ENCODE results near the gene CDIP1.

Gene CDIP1

DNA sequence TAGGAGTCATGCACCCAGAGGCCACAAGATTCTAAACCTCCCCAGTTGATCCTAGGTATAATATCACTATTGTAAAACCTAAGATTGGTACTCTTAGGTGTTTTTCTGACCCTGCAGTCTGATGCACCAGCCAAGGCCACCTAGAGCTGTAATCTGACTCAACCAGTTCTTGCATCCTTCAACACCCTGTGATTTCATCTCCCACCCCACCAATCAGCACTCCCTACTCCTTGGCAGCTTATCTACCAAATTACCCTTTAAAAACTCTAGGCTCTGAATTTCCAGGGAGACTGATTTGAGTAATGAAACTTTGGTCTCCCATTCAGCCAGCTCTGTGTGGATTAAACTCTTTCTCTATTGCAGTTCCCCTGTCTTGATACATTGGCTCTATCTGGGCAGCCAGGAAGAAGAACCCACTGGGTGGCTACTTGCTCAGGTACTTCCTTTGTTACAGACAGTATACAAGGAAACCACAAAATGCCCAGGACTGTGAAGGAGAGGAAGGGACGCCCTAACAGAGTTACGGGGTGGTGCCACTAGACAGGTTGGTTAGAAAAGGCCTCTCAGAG lies 1.2 kb upstream of the CDIP1 start:
- no peak for DNase-seq

DNA sequence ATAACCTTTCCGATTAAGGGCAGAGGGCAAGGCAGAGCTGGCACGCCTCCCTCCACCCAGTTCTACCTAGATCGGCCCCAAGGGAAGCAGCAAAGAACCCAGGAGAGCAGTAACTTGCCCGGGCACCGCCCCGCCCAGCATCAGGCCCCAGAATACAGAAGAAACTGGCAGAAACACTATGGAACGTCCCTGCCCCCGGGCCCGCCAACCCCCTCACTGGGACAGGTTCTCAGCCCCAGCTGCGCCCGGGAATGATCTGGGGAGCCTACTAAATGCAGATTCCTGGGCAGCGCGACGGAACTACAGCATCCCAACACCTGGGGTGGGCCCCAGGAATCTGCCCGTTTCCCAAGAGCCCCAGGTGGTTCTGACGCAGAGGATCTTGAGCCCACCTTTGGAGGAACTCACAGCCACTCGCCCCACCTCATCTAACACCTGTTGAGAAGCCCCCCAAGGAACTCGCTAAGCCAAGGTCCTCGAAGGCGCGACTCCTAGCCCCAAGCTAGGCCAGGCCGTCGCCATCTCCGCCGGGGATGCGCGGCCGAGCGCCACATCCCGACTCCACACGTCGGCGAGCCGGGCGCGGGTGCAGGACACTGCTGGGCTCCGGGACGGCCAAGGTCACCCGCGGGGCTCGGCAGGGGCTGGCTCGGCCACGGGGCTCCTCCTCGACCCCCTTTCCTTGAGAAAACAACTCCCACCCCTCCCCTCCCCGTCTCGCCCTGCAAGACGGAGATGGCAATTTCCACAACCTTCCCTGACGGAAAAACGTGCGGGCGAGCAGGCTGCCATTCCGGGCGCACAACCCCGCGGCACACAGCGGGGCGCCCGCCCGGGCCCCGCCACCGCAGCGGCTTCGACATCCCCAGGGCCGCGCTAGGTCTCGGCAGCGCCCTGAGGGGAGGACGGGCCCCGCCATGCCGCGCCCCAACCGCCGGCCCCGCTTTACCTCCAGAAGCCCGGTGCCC lies 913 bp downstream of the CDIP1 start:
- peak in 21 of 58 donors; percentile 25 to 75 (median 40) for DNase-seq

DNA sequence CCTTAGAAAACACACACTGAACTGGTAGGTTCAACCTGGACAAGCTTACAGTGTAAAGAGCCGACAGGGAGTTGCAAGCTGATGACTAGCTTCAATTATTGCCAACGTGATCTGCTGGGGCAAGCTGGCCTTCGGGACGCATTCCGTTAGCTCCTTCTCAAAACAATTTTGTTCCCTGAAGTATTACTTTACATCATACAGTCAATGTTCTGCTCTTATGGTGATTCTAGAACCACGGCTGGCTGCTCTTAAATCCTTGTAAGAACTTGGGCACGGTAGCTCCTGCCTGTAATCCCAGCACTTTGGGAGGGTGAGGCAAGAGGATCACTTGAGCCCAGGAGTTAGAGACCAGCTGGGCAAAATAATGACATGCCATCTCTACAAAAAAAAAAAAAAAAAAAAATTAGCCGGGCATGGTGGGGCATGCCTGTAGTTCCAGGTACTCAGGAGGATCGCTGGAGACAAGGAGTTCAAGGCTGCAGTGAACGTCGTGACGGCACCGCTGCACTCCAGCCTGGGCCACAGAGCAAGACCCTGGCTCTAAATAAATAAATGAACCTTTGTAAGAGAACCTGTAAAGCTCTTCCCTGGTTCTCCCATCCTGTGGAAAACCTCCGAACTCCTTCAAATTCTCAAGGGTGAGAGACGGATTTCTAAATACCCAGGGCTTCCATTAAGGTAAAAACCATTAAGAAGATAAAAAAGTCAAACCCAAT lies 2.0 kb downstream of the CDIP1 start:
- no peak for DNase-seq

DNA sequence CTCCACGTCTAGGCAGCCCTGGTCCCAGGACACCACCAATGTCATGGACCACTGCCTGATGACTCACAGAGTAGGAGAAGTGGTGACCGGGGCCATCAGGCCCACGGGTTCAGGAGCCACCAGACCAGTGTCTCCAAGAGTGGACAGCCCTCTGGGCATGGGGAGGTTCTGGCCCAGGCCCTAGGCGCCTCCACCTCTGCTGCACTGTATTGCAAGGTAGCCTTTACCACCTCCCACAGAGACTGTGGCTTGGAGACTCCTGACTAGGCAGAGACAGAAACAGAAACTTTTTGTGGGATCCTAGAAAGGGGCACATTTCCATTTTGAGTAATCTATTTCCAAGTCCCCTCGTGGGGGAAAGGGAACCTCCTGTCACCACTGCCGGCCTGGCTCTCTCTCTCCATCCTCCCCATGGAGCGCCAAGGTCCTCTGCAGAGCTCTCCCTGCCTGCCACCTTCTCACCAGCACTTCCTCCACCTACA lies 2.9 kb downstream of the CDIP1 start:
- no peak for DNase-seq

DNA sequence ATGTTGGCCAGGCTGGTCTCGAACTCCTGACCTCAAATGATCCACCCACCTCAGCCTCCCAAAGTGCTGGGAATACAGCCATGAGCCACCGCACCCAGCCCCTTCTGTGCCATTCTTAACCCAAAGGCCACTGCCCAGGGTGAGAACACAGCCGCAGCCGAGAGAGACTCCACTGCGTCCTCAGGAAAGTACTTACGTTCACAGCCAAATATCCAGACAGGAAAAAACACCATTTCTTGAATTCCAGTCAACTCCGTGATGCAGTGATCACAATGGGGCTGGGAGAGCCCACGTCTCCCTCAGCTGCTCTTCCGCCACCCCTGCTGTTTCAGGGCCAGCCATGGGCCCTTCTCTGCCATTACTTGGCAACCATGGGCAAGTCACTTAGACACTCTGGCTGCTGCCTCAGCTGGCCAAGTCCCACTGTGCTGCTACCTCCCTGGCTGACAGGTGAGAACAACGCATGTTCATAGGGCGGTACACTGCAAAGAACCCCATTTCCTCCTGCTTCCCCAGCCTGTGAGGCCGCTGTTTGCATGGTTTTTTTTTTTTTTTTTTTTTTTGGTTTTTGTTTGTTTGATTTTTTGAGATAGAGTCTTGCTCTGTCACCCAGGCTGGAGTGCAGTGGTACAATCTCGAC lies 4.3 kb downstream of the CDIP1 start:
- DNase-seq, result no peak

DNA sequence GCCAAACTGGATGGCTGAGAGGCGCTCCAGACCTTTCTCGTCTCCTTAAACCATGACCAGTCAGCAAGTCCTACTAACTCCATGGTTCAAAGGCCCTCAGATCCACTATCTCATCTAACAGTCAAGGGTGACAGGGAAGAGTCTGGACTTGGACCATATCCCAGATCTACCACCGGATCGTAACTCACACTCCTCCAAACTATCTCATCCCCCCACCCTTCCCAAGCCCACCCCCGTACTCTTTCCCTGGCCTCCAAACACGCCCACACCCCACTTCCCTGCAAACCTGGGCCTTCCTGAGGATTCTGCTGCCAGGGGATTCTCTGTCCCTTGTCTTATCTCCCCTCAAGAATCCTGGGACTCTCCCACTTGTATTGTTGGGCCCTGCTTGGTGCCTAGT lies 5.1 kb downstream of the CDIP1 start:
- DNase-seq, result no peak

DNA sequence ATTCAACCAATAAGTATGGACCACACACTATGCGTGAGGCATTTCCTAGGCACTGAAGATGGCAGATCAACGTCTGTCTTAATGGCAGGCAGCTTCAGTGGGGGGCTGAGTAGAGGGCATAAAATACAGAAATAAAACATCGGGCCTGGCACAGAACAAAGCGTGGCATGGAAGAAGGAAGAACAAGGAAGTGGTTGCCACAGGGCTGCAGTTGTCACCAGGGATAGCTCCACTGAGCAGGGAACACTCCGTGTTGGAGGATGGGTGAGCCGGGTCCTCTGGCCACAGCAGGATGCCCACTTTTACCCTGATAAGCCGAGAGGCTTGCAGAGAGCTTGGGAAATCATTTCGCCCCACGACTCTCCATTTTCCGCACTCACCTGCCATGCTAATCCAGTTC lies 6.3 kb downstream of the CDIP1 start:
- no peak for DNase-seq

DNA sequence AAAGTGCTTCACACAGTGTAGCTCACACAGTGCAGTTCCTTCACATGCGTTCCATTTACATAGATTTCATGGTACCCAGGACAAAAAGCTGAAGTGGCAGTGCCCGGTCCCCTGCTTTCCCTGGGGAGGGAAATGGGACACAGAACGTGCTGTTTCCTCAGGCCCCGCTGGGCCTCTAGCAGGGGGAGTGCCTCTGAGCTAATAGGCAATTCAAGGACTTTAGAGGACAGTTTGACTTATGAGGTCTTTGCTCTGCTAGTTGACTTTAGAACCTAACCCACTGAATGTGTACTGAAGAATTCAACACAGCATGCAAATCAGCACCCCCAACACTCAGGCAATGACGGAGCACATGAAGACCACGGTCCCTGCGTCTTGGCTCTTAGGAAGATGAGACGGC lies 6.8 kb downstream of the CDIP1 start:
- DNase-seq, result no peak

DNA sequence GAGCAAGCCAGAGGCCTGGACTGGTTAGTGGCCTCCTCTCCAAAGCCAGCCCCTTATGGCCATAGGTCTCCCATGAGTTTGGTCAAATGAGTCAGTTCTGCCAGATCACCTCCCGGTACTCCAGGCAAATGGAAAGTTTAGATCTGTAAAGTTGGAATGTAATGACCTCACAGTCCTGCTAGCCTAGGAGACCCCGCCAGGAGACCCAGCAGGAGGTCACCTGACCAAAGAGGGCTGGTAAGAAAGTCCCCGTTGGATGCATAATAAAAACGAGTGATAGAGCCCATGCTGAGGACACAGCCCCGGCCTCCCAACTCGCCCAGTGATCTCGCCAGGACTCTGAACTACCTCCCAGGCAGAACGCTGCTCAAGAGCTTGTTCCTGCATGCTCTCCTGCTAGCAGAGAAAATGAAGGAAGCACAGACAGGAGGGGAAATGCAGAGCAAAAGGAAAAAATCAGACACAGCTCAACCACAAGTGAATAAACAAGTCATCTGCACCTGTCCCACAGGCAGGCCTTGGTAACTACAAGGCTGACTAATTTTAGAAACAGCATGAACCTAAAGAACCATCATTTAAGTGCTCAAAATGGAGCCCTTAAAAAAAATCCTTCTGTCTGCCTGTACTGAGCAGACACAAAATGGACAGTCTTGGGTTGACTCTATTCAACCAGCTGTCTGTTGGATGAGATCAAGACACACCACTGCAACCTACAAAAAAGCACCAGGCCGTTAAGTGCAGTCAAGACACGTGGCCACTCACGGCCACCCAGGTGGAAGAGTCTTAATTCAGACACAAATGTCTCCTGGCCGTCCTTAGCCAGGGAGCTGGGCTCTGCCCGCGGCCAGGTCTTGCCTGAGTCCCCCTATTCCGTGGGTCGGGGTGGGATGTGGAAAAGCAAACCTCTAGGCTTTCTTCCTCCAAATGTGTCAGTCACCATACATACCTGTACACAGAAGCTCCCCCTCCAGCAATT lies 9.2 kb downstream of the CDIP1 start:
- DNase-seq, result no peak

DNA sequence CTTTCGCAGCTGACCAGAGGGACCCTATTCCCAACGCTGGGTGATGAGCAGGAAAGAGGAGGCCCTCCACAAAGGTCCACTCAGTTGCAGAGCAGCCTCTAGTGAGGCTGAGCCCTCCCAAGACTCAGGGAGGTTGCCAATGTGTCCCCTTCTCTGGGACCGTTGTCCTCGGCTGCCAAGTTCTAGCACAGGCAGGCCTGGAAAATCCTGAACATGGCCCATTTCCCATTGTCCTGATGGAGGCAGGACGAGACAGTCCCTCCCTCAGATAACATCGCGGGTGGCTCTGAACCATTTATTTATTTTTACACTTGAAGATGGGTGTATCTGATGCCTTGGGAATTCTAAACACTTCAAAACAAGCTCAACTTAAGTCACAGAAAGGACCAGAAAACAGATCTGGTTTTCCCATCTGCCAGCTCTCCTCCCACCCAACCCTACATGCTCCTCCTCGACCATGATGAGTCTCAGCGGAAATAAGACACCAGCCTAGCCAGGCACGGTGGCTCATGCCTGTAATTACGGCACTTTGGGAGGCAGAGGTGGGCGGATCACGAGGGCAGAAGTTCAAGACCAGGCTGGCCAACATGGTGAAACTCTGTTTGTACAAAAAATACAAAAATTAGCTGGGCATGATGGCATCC lies 12.8 kb downstream of the CDIP1 start:
- peak in 2 of 58 donors; percentile 34 to 41 for DNase-seq

DNA sequence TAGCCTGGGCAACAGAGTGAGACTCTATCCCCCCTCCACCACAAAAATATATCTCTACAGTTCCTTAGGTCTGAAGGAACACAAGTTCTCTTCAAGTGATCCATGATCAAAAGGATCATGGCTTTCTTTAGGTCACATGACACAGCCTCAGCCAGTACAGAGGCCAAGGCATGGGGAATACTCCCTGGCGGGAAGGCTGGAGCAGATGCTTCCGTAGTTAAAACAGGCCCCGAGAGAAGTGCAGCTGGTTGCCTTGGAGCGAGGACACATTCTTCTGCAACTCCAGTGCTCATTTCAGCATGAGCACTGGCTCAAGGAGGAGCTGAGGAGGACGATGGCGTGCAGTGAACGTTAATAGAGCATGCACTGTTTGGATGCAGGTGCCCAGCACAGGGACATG lies 13.5 kb downstream of the CDIP1 start:
- peak in 11 of 58 donors; percentile 22 to 63 (median 35) for DNase-seq

DNA sequence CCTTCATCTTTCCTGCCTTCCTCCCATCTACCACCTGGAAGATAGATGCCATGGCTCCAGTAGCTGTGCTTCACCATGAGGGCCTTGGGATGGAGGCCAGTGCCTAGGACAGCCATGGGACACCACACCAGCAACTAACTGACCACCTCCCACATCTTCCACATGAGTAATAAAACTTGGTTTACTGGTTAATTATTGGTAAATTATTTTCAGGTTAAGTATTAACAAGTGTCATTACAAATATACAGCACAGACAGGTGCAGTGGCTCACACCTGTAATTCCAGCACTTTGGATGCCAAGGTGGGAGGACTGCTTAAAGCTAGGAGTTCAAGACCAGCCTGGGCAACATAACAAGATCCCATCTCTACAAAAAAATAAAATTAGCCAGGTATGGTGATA lies 14.0 kb downstream of the CDIP1 start:
- DNase-seq, result no peak

DNA sequence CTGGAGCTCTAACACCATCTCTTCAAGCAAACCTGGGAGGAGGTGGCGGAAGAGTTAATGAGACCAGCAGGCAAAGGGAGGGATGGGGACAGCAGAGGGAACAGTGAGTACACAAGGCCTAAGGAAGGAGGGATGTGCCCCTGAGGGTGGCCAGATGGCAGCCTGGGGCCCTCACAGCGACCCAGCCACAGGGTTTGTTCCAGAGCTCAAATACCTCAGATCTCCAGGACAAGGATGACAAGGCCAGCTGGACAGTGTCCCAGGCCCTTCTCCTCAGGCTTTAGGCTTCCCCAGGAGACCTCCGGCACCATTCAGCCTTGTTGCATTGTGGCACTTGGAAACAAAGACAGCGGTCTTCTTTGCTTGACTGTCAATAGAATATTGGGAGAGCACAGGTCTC lies 14.9 kb downstream of the CDIP1 start:
- DNase-seq, result peak in 22 of 58 donors; percentile 25 to 86 (median 45)

DNA sequence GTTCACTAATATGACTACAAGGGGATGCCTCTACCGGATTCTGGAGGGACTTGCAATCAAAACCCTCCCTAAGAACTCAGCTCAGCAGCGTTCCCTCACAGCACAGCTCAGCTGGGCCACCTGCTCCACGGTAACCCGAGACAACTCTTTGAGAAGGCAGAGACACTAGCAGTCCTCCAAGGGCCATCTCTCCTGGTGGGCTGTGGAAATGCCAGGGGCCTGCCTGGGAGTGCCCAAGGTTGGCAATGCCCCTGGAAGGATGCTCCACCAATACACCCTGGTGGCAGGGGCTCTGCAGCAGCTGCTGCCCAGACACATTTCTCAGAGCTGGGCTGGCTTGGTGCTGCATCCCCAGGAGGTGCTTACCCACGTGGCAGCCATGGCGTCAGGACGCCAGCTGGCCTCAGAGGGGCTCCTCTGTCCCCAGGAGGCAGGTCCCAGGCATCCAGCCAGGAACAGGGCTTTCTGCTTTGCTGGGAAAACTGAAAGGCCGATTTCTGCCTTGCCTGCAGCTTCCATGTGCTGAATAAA lies 16.5 kb downstream of the CDIP1 start:
- peak in 57 of 58 donors; percentile 30 to 97 (median 83) for DNase-seq

DNA sequence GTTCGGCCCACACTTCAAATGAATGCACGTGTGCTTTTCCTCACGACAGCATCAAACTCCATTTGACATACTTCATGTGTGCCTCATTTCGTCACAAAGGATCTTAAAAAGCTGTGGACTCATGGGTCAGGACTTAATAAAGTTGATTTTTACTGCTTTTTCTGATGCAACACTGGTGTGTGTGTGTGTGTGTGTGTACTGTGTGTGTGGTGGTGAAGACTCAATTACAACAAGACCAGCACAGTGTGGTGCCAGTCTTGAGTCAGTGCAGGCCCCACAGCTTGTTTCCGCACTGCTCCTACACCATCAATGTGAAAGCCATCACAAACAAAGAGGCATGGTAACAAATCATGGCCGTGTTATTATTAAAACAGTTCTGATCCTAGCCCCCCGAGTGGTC lies 17.7 kb downstream of the CDIP1 start:
- no peak for DNase-seq

DNA sequence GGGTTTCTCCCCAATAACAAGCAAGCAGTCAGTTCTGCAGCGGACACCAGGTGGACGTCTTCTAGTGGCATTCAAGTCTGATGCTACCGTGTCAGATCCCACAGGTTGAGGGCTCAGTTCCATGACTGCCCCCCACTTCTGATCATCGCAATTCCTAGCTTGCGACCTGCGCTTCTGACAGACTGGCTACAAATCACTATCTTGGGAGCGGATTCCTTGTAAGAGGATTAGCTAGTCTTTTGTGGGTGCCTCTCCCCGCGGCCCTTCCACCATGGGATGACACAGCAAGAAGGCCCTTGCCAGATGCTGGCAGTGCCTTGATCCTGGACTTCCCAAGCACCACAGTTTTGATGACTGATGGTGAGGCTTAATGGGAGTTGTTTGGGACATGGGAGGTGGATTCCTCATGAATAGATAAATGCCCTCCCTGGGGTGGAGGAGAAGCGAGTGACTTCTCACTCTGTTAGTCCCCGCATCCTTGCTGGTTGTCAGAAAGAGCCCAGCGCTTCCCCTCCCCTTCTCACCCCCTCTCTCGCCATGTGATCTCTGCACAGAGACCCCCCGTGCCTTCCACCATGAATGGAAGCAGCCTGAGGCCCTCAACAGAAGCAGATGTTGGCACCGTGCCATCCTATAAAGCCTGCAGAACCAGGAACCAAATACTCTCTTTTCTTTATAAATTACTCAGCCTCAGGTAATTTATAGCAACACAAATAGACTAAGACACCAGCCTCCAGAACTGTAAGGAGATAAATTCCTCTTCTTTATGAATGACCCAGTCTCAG lies 19.1 kb downstream of the CDIP1 start:
- no peak for DNase-seq

DNA sequence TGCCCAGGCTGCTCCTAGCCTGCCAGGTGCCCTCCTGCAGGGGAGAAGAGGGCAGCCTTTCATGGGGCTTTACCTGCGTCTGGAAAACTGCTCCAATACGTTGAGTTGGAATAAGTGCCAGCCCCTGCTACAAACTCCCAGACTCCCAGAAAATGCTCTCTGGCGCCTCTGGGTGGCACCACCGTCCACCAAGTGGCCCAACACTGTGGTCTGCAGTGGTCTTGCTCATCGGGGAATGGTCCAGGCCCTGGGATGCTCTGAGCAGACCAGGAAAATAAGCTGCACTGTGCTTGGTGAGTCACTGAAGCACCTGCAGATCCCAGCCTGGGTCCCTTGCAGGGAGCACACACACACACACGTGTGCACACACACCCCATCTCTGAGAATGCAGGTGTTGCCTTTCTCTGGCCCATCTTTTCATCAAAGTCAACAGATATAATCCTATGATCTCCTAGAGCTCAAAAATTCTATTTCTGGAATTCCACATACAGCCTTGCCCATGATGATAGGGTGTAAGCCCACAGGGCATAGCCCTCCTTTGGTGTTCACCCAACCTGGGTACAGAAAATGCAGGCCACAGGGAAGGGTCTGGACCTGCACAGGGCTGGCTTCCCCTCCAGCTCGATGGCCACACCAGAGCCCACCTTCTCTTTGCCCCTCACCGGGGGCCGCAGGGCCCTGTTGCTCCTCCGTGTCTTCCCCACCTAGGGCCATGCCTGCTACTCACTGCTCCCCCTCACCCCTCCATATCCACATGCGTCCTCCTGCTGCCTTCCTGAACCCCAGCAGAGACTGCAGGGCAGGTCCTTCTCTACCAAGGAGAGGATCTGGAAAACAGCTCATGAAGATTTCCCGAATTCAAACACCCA lies 20.5 kb downstream of the CDIP1 start:
- peak in 33 of 58 donors; percentile 13 to 62 (median 35) for DNase-seq

Measured in anterior cingulate cortex (tissue), 58 donors.